ENCODE data around the gene DCBLD2.

Gene DCBLD2

GRCh38 chr3:98769448-98769847 is 132.0 kb downstream of the DCBLD2 start:
- DNase-seq (ENCODE audit: low read depth in 2 of 2, low spot score in 1 of 2): no peak

DNA sequence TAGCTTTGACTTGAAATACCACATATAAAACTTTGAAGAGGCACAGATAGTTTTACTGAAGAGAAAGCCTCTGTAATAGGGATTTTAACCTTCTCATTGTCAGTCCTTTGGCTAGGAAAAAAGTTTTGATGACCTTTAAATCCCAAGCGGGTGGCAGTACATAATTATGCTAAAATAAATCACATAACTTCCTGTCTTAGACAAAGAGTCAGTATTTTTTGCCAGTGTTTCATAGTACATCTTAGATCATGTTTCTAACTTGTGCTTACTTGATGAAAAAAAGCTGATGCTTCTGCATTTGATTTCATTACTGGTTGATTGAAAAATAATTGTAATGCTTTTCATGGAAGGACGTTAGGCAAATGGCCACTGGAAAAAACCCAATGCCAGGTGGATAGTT is 132.5 kb downstream of the DCBLD2 start:
- DNase-seq (ENCODE audit: low read depth in 2 of 2, low spot score in 1 of 2): no peak

DNA sequence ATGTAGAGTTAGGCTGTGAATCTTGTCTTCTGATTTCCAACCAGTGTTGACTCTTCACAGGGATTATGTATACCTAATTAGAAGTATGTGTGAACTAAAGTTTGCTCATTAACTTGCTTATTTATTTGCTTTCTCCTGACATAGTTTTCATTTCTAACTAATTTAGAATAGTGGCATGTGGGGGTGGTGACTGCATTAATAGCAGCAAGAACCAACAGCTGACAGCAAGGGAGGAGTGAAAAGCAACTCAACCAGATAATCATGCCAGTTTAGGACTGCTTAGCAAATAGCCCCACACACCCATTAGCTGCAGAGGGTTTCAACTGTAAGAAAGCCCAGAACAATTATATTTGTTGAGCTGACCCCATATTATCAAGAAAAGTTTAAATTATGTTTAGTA is 134.6 kb downstream of the DCBLD2 start:
- DNase-seq (ENCODE audit: low read depth in 2 of 2, low spot score in 1 of 2): no peak

DNA sequence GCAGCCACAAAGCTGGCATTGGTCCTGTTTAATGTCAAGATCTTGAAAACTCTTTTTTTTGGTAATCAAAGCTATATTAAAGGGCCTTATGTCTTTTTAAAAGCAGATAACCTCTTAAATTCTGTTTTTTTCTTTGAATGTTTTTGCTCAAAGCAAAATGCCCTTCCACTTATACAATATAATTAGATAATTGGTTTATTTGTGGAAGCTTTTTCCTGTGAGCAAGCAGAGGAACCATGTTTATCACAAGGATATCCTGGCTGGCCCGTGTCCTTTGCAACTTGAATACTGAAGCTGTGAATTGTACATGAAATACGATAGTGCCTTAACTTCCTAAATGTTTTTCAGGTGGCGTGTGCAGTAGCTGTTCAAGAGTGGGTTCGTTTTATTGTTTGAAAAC is 135.8 kb downstream of the DCBLD2 start:
- no peak for DNase-seq (ENCODE audit: low read depth in 2 of 2, low spot score in 1 of 2)

- no peak for DNase-seq (ENCODE audit: low read depth in 2 of 2, low spot score in 1 of 2)
Measured at GRCh38 chr3:98764472-98764884, 137.0 kb downstream of the DCBLD2 start.

- DNase-seq (ENCODE audit: low read depth in 2 of 2, low spot score in 1 of 2): no peak
Measured at GRCh38 chr3:98763819-98764418, 137.6 kb downstream of the DCBLD2 start.

- no peak for DNase-seq (ENCODE audit: low read depth in 2 of 2, low spot score in 1 of 2)
Measured at GRCh38 chr3:98763076-98763475, 138.4 kb downstream of the DCBLD2 start, which contains the start of gene ST3GAL6. Gene ST3GAL6 (plus strand): TSS chr3:98763340. CDS start chr3:98768441, 5,101 bp downstream.

DNA sequence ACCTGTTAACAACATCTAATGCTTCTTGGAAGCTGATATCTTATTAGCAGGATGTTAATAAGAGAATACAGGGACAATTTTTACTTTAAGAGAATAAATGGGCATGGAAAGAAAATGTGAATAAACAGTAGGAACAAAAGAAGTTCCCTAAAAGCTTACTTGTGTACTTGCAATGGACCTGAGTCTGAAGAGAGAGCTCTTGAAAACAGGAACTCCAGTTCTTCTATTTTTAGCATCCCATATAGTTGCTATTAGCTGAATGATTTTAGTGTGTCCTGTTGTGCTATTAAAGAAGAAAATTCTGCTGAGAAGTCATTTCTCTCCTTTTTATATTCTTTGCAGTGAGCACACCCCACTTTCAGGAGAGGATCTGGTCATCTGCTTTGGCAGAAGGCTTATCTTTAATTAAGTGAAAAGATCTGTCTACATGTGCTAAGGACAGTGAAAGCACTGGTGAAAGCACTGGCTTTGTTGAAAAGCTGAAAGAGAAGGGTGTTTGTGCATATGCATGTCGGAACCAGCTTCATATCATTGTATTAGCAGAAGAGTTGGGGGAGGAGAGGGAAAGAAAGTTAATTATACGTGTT is 139.8 kb downstream of the DCBLD2 start:
- DNase-seq (ENCODE audit: low read depth in 2 of 2, low spot score in 1 of 2): no peak

DNA sequence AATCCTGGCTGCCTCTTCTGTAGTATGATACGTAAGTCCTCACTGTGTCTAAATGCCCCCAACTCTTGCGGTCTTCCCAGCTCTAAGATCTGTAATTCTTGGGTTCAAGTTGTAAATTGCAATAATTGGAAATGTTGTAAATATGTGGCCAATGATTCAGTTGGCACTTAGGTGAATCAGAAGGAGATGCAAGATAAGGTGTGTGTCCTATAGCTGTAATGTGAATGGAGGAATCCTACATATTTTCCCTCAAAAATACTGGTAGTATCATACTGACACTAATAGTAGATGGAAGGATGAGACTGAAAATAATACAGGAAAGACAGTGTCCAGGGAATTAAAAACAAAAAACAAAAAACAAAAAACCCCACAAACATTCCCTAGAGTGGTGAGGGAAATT is 141.9 kb downstream of the DCBLD2 start:
- no peak for DNase-seq (ENCODE audit: low read depth in 2 of 2, low spot score in 1 of 2)

DNA sequence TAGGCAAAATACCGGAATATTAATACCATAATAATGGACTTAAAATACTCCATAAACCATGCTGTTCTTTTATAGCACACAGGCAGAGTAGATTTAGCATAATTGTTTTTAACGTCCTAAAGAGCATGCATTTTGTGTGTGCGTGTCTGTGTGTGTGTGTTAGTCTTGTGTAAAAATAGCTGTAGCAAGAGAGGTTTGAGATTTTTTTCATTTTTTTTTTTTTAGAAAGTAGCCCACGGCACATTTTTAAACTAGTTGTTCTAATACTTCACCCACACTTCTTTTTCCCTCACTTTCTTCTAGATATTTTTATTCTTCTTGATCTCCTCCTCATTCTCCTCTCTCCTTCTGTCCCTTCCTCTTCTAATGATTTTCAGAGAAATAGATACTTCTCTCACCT is 145.9 kb downstream of the DCBLD2 start:
- DNase-seq (ENCODE audit: low read depth in 2 of 2, low spot score in 1 of 2): no peak

- no peak for DNase-seq (ENCODE audit: low read depth in 2 of 2, low spot score in 1 of 2)
Measured at GRCh38 chr3:98754483-98754882, 147.0 kb downstream of the DCBLD2 start.

GRCh38 chr3:98750276-98750919 is 151.1 kb downstream of the DCBLD2 start:
- DNase-seq (ENCODE audit: low read depth in 2 of 2, low spot score in 1 of 2): no peak

DNA sequence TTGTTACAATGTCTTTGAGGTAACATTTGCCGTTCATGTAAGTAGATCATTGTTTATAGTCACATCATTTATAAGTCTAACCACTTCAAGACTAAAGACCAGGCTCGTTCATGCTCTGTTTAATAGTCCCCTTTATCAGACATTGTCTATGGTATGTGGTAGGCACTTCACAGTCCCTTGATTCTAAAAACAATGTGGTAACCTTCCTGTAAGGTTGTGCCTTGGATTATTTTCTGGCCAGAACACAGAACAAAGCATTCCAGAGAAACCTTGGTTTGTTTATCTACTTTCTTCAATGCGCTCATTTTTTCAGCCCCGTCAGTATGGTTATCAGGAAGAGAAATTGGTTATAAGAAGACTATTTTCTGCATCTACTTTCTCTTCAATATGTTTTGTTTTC is 154.6 kb downstream of the DCBLD2 start:
- no peak for DNase-seq (ENCODE audit: low read depth in 2 of 2, low spot score in 1 of 2)

DNA sequence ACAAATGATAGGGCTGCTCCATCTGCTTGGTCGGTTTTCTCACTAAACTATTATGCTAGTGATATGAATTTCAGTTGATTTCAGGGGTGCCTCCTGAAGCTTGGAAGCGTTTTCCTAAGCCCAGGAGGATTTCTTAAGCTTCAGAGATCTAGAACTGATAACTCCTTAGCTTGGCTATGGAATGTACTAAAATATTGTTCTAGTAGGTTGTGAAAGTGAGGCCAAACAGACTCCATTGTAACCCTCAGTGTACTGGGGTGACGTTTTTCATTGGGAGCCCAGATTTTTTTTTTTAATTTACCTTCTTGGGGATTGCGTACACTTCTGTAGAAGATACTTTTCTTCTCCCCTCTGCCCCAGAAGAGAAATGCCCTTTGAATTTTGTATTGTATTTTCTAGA is 155.4 kb downstream of the DCBLD2 start:
- DNase-seq (ENCODE audit: low read depth in 2 of 2, low spot score in 1 of 2): no peak

Data from stimulated activated CD8-positive, alpha-beta memory T cell treated with anti-CD3 and anti-CD28 coated beads, Interleukin-4, amount 100 ng/mL, for 1 hour (primary cell).